Natural killer cell (primary cell): ENCODE measurements around the gene ROR1. TPM values are rescaled to one million over a fixed set of nuclear protein-coding genes. Genes with fewer than 3 reads are reported as not detected.

Source experiments
- ATAC-seq, 3 donors: fragments of 150-1000 bp in 2 of 3; fragments of 200-7000 bp in 1 of 3; cut with Tn5 transposase; 1 replicate in 1 of 3; 2 replicates in 2 of 3; pipeline ENCODE4 v1.10.0; 2021; ENCODE audit warnings: mild to moderate bottlenecking in 2 of 3, moderate library complexity in 2 of 3
- DNase-seq, 2 donors: peaks; one replicate each; pipeline versions ENCODE4 v3.0.0 to v3.0.0-alpha.2; 2013 to 2021; ENCODE audit warnings: mixed read lengths in 1 of 2
- H3K27ac ChIP-seq: one replicate; pipeline ENCODE4 v1.5.1; 2013; ENCODE audit warnings: mild to moderate bottlenecking, low read length
- H3K27me3 ChIP-seq: one replicate; pipeline ENCODE4 v1.6.1; 2013; ENCODE audit warnings: low read length; ENCODE audit not compliant: control insufficient read depth, insufficient read depth
- H3K36me3 ChIP-seq: one replicate; pipeline ENCODE4 v1.6.1; 2013; ENCODE audit warnings: low read length; ENCODE audit not compliant: control insufficient read depth, insufficient read depth
- H3K4me1 ChIP-seq: one replicate; pipeline ENCODE4 v1.6.1; 2013; ENCODE audit warnings: low read length; ENCODE audit not compliant: control insufficient read depth, insufficient read depth
- H3K4me3 ChIP-seq: one replicate; pipeline ENCODE4 v1.5.1; 2013; ENCODE audit warnings: low read length
- H3K9me3 ChIP-seq: one replicate; pipeline ENCODE4 v1.6.1; 2013; ENCODE audit warnings: low read length; ENCODE audit not compliant: control insufficient read depth, insufficient read depth
- H3K27ac Mint-ChIP-seq, 2 donors: one replicate each; pipeline ENCODE4 v1.8.0; 2022; ENCODE audit warnings: mild to moderate bottlenecking in 2 of 2, mixed read lengths in 2 of 2, moderate library complexity in 1 of 2
- H3K27me3 Mint-ChIP-seq, 2 donors: one replicate each; pipeline ENCODE4 v1.8.0; 2022; ENCODE audit warnings: low read depth in 2 of 2, mixed read lengths in 2 of 2
- H3K36me3 Mint-ChIP-seq: one replicate; pipeline ENCODE4 v1.8.0; 2022; ENCODE audit warnings: mixed read lengths
- H3K4me1 Mint-ChIP-seq, 2 donors: one replicate each; pipeline ENCODE4 v1.8.0; 2022; ENCODE audit warnings: mixed read lengths in 2 of 2
- H3K4me3 Mint-ChIP-seq: one replicate; pipeline ENCODE4 v1.8.0; 2022; ENCODE audit warnings: mild to moderate bottlenecking, moderate library complexity, mixed read lengths
- H3K9me3 Mint-ChIP-seq, 2 donors: one replicate each; pipeline ENCODE4 v1.8.0; 2022; ENCODE audit warnings: mixed read lengths in 2 of 2
- WGBS: methylation state at CpG from one replicate; pipeline ENCODE4 v1.1.7; 2013; ENCODE audit warnings: missing lambda C conversion rate; ENCODE audit not compliant: insufficient coverage; 5-methylcytosine and 5-hydroxymethylcytosine counted together
- intact Hi-C: fragments of 100-400 bp; cut with micrococcal nuclease; formaldehyde crosslinking; loops from one replicate; pipeline ENCODE4 v1.14.2; 2022
- total RNA-seq, 4 donors: library from RNA; stranded (reverse); fragments of 120-200 nt in 1 of 4; gene quantifications; one replicate each; pipeline versions ENCODE4 v1.2.3 to v1.2.4, GENCODE V29; 2013 to 2022
- TF ChIP-seq, protein P1 (sequence below): fragments of 200-600 bp; IDR thresholded peaks from one replicate; pipeline ENCODE4 v1.8.0; 2022; ENCODE audit warnings: antibody characterized with exemption

The ROR1 gene
- total RNA-seq, 3 donors from 2014 or later (not counting 1 experiment from before 2014, with no cell fraction given): 0.05 to 0.35 (median 0.27) TPM

- H3K27ac Mint-ChIP-seq: no peak overlapping the region
- ATAC-seq (no peak), DNase-seq (no peak)
- intact Hi-C loops: no loop called here
- Histone ChIP-seq H3K4me1 (peaks cover 12% of the 10 kb centered on the region), H3K9me3 (no peaks in the 10 kb centered on the region), H3K27me3 (peaks cover 24% of the 10 kb centered on the region), H3K36me3 (no peaks in the 10 kb centered on the region), H3K4me3 (no peak overlapping the region), H3K27ac (no peak overlapping the region)
- WGBS: 95% methylated on average over 2 of the region's 2 CpGs
- peaks cover 7 to 18% of the 10 kb centered on the region in 2 donors for H3K4me1 Mint-ChIP-seq
- no peak overlapping the region for H3K4me3 Mint-ChIP-seq
- H3K36me3 Mint-ChIP-seq: no peaks in the 10 kb centered on the region
- H3K9me3 Mint-ChIP-seq: no peaks in the 10 kb centered on the region
- H3K27me3 Mint-ChIP-seq: peaks cover 60 to 70% of the 10 kb centered on the region in 2 donors
- TF ChIP-seq, protein P1, sequence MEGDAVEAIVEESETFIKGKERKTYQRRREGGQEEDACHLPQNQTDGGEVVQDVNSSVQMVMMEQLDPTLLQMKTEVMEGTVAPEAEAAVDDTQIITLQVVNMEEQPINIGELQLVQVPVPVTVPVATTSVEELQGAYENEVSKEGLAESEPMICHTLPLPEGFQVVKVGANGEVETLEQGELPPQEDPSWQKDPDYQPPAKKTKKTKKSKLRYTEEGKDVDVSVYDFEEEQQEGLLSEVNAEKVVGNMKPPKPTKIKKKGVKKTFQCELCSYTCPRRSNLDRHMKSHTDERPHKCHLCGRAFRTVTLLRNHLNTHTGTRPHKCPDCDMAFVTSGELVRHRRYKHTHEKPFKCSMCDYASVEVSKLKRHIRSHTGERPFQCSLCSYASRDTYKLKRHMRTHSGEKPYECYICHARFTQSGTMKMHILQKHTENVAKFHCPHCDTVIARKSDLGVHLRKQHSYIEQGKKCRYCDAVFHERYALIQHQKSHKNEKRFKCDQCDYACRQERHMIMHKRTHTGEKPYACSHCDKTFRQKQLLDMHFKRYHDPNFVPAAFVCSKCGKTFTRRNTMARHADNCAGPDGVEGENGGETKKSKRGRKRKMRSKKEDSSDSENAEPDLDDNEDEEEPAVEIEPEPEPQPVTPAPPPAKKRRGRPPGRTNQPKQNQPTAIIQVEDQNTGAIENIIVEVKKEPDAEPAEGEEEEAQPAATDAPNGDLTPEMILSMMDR: no peak
These were observed 3.5 kb downstream of the ROR1 start for GRCh38 chr1:63777286-63777685.

DNA sequence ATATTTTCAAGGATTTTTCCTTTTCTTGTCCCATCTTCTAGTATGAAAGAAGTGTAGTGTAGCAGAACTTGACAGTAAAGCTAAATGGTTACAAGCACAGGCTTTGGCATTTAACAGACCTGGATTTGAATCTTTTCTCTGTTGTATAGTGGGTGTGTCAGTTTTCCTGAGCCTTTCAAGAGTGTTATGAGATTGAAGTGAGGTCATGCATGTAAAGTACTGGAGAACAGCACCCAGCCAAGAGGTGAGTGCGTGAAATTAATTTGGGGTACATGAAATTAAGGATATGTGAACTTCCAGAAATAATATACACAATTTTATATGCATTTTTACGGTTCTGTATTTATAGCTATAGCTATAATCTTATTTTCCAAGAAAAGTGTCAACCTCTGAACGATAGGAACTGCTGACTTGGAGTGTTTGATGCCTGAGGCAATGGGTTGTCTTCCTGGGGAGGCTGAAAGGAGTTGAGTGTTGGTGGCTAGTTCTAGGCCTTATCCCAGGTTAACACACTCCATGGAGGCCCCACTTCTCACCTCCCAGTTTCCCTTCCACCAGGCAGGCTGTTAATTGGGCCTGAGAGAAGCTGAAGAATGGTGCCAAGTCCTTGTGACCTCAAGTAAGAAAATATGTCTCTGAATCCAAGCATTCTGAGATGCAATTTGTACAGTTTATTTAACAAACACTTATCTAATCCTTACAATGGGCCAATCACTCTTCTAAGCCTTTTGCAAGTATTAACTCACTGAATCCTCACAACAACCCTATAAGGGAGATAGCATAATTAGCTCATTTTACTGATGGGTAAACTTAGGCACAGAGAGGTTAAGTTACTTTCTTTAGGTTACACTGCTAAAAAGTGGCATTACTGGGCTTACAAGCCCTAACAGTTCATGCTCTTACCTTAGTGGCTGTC is 4.4 kb downstream of the ROR1 start:
- intact Hi-C loops: no loop called here
- DNase-seq (no peak), ATAC-seq (no peak)
- H3K27ac Mint-ChIP-seq: no peak overlapping the region
- 86% methylated on average over 1 of the region's 3 CpGs for WGBS
- TF ChIP-seq, protein P1: no peak
- Histone ChIP-seq H3K4me1 (peaks cover 12% of the 10 kb centered on the region), H3K4me3 (no peak overlapping the region), H3K9me3 (no peaks in the 10 kb centered on the region), H3K27me3 (peaks cover 15% of the 10 kb centered on the region), H3K27ac (no peak overlapping the region), H3K36me3 (no peaks in the 10 kb centered on the region)
- H3K9me3 Mint-ChIP-seq: no peaks in the 10 kb centered on the region
- peaks cover 7 to 14% of the 10 kb centered on the region in 2 donors for H3K4me1 Mint-ChIP-seq
- no peak overlapping the region for H3K4me3 Mint-ChIP-seq
- no peaks in the 10 kb centered on the region for H3K36me3 Mint-ChIP-seq
- H3K27me3 Mint-ChIP-seq: peaks cover 54 to 66% of the 10 kb centered on the region in 2 donors

- Mint-ChIP-seq H3K9me3 (no peaks in the 10 kb centered on the region), H3K4me3 (no peak overlapping the region), H3K27me3 (peaks cover 49 to 69% of the 10 kb centered on the region in 2 donors), H3K36me3 (no peaks in the 10 kb centered on the region), H3K4me1 (peaks cover 6 to 7% of the 10 kb centered on the region in 2 donors), H3K27ac (no peak overlapping the region)
- H3K4me3 ChIP-seq: no peak overlapping the region
- intact Hi-C loops: no loop called here
- WGBS: 88% methylated on average over 5 of the region's 7 CpGs
- H3K36me3 ChIP-seq: no peaks in the 10 kb centered on the region
- TF ChIP-seq, protein P1: no peak
- no peak overlapping the region for H3K27ac ChIP-seq
- no peak for DNase-seq
- no peak for ATAC-seq
- peaks cover 11% of the 10 kb centered on the region for H3K27me3 ChIP-seq
- H3K9me3 ChIP-seq: no peaks in the 10 kb centered on the region
- peaks cover 7% of the 10 kb centered on the region for H3K4me1 ChIP-seq
These were observed 5.8 kb downstream of the ROR1 start for GRCh38 chr1:63779338-63780211.
